HepG2 (cell line): ENCODE results near the gene NEK7.
A peak's percentile ranks its signal among the peaks of the same experiment; 100 is the strongest.

Experiments
- CAMTA2 ChIP-seq: sonication (generic); formaldehyde crosslinking; IDR thresholded peaks from 2 replicates; pipeline ENCODE4 v1.4.0; 2020; ENCODE audit warnings: mild to moderate bottlenecking, missing genetic modification reagents, borderline replicate concordance
- CEBPB ChIP-seq: IDR thresholded peaks from 2 replicates; pipeline ENCODE4 v1.6.1; 2011; ENCODE audit warnings: low read depth, low read length, improper control_type of control experiment, borderline replicate concordance
- HDAC2 ChIP-seq: sonication (generic); formaldehyde crosslinking; IDR thresholded peaks from 2 replicates; pipeline ENCODE4 v1.4.0; 2020; ENCODE audit warnings: missing genetic modification reagents
- TF ChIP-seq, protein P1 (sequence below): sonication (generic); formaldehyde crosslinking; IDR thresholded peaks from 2 replicates; pipeline ENCODE4 v1.9.0; 2021; ENCODE audit warnings: missing genetic modification reagents, borderline replicate concordance
- TF ChIP-seq, protein P2 (sequence below): sonication (generic); formaldehyde crosslinking; IDR thresholded peaks from 2 replicates; pipeline ENCODE4 v1.5.0; 2020; ENCODE audit warnings: mild to moderate bottlenecking, missing genetic modification reagents, moderate library complexity
- TF ChIP-seq, protein P3 (sequence below): sonication (generic); formaldehyde crosslinking; conservative IDR thresholded peaks from 2 replicates; pipeline ENCODE4 v1.4.0; 2020; ENCODE audit warnings: missing genetic modification reagents
- TF ChIP-seq, protein P4 (sequence below): sonication (generic); formaldehyde crosslinking; IDR thresholded peaks from 2 replicates; pipeline ENCODE4 v1.4.0; 2020; ENCODE audit warnings: mild to moderate bottlenecking, missing genetic modification reagents
- TF ChIP-seq, protein P5 (sequence below): sonication (generic); formaldehyde crosslinking; IDR thresholded peaks from 2 replicates; pipeline ENCODE4 v1.8.1; 2023; ENCODE audit warnings: mild to moderate bottlenecking, missing genetic modification reagents

DNA sequence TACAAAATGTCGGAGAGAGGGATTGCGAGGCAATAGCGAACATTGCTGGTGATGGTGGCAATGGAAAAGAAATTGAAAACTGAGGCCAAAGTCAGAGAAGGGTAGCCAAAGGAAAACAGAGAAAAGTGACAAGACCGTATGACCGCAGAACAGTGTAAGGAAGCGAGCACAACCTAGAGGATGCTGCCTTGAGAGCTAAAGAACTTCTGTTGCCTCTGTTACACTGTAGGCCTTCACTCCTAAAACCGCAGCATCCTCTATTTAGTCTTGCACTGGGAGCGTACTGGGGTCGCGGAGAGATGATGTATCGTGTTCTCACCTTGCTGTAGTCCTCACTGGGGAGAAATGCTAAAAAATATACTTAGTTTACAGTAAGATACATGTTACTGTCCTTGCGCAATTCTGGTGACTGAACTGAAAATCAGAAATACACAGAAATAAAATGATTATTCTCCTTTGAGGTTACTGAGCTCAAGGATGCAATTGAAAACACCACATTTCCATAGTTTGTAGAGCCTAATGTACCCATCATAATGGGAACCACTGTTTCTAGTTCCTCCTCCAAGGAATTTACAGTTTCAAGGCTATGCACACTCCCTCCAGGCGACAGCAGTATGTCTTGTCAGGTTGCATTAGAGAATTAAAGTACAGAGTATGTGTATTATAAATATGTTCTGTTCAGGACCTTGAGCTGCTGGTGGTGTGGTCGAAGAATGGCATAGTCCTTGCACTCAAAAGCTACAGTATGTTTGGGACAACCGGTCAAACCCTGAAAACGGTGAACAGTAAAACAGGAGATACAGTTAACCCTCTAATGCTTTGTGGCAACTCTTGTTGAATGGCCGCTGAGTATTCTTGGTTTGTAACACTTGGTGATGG is 1.3 kb downstream of the NEK7 start:
- TF ChIP-seq, protein P1, sequence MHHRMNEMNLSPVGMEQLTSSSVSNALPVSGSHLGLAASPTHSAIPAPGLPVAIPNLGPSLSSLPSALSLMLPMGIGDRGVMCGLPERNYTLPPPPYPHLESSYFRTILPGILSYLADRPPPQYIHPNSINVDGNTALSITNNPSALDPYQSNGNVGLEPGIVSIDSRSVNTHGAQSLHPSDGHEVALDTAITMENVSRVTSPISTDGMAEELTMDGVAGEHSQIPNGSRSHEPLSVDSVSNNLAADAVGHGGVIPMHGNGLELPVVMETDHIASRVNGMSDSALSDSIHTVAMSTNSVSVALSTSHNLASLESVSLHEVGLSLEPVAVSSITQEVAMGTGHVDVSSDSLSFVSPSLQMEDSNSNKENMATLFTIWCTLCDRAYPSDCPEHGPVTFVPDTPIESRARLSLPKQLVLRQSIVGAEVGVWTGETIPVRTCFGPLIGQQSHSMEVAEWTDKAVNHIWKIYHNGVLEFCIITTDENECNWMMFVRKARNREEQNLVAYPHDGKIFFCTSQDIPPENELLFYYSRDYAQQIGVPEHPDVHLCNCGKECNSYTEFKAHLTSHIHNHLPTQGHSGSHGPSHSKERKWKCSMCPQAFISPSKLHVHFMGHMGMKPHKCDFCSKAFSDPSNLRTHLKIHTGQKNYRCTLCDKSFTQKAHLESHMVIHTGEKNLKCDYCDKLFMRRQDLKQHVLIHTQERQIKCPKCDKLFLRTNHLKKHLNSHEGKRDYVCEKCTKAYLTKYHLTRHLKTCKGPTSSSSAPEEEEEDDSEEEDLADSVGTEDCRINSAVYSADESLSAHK (CRISPR knock-in tag), result no peak
- TF ChIP-seq, protein P2, sequence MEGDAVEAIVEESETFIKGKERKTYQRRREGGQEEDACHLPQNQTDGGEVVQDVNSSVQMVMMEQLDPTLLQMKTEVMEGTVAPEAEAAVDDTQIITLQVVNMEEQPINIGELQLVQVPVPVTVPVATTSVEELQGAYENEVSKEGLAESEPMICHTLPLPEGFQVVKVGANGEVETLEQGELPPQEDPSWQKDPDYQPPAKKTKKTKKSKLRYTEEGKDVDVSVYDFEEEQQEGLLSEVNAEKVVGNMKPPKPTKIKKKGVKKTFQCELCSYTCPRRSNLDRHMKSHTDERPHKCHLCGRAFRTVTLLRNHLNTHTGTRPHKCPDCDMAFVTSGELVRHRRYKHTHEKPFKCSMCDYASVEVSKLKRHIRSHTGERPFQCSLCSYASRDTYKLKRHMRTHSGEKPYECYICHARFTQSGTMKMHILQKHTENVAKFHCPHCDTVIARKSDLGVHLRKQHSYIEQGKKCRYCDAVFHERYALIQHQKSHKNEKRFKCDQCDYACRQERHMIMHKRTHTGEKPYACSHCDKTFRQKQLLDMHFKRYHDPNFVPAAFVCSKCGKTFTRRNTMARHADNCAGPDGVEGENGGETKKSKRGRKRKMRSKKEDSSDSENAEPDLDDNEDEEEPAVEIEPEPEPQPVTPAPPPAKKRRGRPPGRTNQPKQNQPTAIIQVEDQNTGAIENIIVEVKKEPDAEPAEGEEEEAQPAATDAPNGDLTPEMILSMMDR (CRISPR knock-in tag), result no peak
- peak; percentile 50; the same call in 1 of the 2 replicates for TF ChIP-seq CEBPB
- no peak for TF ChIP-seq CAMTA2 (CRISPR knock-in tag)
- TF ChIP-seq, protein P3, sequence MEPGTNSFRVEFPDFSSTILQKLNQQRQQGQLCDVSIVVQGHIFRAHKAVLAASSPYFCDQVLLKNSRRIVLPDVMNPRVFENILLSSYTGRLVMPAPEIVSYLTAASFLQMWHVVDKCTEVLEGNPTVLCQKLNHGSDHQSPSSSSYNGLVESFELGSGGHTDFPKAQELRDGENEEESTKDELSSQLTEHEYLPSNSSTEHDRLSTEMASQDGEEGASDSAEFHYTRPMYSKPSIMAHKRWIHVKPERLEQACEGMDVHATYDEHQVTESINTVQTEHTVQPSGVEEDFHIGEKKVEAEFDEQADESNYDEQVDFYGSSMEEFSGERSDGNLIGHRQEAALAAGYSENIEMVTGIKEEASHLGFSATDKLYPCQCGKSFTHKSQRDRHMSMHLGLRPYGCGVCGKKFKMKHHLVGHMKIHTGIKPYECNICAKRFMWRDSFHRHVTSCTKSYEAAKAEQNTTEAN (CRISPR knock-in tag), result no peak
- TF ChIP-seq, protein P4, sequence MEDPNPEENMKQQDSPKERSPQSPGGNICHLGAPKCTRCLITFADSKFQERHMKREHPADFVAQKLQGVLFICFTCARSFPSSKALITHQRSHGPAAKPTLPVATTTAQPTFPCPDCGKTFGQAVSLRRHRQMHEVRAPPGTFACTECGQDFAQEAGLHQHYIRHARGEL (CRISPR knock-in tag), result no peak
- TF ChIP-seq, protein P5, sequence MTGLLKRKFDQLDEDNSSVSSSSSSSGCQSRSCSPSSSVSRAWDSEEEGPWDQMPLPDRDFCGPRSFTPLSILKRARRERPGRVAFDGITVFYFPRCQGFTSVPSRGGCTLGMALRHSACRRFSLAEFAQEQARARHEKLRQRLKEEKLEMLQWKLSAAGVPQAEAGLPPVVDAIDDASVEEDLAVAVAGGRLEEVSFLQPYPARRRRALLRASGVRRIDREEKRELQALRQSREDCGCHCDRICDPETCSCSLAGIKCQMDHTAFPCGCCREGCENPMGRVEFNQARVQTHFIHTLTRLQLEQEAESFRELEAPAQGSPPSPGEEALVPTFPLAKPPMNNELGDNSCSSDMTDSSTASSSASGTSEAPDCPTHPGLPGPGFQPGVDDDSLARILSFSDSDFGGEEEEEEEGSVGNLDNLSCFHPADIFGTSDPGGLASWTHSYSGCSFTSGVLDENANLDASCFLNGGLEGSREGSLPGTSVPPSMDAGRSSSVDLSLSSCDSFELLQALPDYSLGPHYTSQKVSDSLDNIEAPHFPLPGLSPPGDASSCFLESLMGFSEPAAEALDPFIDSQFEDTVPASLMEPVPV (CRISPR knock-in tag), result no peak
- no peak for TF ChIP-seq HDAC2 (CRISPR knock-in tag)
